Stimulated activated CD4-positive, alpha-beta T cell treated with anti-CD3 and anti-CD28 coated beads, Interleukin-15, amount 100 ng/mL, for 1 hour (primary cell): ENCODE results near the gene HSPA12A.

Source experiments
- DNase-seq, 2 donors: peaks; one replicate each; pipeline ENCODE4 v3.0.0-alpha.2; 2020; ENCODE audit warnings: low read depth in 1 of 2, low spot score in 1 of 2

Gene HSPA12A

DNA sequence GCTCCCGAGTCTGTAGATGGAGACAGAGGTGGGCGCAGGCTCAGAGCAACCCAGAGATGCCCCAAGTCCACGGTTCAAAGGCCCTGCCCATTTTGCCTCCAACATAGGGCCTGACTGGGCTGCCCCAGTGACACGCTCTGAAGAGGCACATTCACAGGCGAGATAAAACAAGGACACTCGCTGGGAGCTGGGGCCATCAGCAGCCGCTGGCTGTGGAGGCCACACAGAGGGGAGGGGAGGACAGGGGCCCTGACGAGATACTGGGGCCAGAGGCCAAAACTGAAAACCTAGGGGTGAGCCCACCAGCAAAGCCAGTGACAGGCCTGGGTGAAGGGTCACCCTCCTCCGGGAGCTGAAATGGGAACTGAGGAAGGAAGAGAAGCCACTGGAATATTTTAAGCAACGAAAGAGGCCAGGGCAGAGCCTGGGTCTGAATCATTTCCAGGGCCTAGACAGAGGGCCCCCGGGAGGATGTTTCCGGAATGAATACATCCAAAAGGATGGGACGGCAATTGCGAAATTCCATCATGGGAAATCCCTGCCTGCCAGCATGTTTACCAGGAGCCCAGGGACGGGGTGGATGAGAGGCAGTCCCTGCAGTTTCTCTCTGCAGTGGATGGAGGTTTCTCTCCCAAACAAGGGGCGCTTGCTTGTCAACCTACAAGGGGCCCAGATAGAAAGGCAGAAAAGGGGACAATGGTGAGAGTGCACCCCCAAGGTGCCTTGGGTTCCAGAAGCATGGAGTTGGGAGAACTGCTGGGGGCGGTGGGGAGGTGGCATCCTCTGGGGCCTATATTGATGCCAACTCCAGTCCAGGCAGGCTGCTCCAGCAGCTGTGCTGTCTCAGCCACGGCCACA, 29.0 kb upstream of the HSPA12A start:
- no peak for DNase-seq

DNA sequence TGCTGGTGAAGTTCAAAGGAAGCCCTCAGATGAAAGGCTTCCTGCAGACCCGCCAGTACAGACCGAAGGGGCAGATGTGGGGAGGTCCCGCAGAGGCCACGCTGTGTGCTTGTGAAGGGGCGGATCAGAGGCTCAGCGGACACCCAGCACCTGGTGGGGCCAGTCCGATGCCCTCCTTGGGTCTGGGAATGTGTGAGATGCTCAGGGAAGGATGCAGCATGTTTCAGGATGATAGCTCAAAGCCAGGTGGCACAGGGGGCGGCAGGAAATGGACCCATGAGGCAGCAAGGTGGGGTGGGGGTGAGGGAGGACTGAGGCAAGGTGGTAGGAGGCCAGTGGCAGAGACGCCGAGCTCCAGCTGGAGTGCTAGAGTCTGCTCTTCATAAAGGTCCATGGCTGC, 27.9 kb upstream of the HSPA12A start:
- DNase-seq = no peak

DNA sequence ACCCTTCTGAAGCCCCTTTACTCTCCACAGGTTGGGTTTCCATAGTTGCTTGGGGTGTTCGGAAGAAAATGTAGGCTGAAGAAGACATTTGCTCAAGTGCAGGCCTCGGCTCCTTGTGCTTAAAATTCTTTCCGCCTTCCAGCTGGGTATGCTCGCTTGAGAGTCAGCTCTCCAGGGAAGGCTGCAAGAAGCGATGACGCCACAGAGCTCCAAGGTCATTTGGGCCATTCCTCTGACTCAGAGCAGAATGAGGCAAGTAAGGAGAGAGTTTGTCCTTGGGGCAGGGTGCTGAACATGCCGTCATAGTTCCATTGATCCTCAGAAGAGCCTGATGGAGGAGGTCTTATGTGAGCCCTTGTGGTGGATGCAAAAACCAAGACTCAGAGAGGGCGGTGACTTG, 27.4 kb upstream of the HSPA12A start:
- no peak for DNase-seq

DNA sequence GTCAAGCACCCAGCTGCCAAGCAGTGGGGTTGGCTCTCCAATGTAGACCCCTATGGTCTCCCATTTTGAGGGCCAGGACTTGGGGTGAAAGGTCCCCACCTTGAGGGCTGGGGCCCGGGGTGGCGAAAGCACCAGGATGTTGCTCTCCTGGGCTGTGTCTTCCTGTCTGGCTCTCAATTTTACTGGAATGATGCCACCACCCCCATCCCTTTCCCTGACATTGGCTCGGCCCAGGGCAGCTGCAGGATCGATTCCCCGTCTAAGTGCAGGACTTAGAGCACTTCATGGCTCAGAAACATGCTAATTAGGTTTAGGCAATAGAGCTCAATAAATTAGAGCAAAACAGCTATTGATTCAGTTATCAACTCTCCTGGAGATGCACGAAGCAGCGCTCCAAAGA, 27.0 kb upstream of the HSPA12A start:
- DNase-seq = no peak

DNA sequence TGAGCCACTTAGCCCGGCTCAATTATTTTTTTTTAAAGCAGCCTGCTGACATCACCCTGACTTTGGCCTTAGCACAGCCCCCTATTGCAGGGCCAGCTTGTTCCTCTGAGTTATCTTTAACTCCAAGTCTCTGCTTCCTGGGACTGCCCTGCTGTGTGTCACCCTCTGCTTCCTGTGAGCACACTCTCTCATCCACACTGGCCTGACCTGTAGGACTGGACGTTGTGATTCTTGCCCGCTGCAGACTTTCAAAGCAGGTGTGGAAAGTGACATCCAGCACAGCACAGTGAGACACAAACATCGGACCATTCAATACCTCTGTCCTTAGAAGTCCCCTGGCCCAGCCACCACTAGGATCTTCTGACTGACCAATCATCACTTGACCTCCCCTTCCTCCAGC, 26.4 kb upstream of the HSPA12A start:
- no peak for DNase-seq

DNA sequence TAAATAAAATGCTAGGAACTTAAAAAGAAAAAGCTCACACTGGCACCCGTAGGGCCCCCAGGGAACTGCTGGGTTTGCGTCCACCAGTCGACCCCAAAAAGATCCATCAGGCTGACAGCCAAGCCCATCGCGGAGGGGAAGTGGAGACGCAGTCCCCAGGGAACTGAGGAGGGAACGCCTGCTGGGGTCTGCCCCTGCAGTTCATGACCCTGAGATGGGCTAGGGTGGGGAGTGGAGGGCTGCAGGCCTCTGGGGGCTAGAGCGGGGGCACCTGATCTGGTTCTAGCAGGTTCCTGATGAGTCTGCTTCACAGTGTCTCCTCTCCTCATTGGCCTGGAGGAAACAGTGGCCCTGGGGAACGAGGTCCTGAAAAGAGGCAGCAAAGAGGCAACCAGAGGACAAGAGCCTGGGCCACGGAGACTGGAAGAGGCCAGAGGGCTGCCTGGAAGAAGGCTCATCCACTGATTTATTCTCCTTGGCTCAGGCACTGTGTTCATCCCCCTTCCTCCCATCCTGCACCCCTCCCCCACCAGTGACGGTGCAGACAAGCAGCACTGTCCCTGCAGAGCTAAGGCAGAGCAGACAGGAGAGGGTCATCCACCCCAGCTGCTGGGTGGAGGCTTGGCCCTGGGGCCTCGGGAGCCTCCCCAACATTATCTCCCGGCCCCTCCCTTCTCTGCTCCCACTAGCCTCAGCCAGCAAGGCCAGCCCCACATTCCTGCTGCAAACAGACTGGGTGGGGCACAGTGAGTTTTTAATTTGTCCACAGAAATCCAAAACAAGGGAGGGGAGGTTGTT, 24.7 kb upstream of the HSPA12A start:
- no peak for DNase-seq

DNA sequence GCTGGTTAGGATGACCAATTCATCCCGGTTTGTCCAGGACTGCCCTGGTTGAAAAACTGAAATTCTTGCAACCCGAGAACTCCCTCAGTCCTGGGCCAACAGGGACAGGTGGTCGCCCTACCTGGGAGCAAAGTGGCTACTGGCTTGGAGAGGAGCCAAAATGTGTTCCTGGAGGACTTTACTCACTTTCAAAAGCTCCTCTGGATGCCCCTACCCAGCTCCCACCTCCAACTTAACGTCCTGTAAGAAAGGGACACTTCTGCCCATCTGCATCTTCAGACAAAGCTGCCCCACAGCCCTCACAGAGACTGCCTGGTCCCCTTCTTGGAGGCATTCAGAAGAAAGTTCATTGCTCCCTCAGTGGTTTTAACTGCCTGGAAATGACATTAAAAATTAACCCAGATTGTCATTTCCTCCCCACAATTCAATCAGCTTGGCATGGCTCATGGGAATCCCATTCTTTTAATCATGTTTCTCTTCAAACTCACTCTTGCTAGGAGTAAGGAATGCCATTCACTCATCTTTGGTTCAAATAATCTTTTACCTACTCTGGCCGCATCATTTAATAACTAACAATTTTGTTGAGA, 24.0 kb upstream of the HSPA12A start:
- DNase-seq = no peak

DNA sequence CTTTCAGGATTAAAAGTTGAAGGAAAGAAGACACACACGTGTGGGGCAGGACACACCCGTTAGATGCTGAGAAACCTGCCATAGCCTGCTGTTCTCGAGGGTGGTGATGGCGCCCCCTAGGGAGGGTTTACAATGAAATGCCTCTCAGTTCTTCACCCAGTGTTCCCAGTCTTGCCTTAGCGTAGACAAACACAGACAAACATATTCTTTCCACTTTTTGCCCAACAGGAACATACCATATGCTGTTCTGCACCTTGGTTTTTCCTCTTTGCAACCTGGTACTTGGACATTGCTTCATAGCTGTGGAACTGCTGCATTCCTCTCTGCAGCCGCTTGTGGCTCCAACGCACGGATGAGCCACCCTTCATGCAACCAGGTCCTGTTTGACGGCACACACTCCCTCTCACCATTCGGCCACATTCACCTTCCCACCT, 23.3 kb upstream of the HSPA12A start:
- no peak for DNase-seq

DNA sequence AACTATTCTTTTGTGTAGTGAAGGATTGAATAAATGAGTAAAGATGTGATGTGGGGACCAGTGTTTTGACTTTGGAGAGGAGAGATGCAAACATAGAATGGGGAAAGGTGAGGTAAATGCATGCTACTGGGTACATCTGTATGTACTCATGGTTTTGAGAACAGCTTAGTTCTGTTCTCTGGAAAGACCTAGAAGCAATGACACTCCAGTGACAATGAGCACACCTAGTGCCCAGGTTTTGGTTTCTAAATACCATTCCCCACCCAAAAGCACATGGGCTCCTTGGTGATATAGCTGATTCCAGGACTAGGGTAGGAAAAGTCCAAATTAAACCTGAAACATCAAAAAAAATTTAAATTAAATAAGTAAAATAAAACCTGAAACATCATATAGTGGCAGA, 22.6 kb upstream of the HSPA12A start:
- no peak for DNase-seq

DNA sequence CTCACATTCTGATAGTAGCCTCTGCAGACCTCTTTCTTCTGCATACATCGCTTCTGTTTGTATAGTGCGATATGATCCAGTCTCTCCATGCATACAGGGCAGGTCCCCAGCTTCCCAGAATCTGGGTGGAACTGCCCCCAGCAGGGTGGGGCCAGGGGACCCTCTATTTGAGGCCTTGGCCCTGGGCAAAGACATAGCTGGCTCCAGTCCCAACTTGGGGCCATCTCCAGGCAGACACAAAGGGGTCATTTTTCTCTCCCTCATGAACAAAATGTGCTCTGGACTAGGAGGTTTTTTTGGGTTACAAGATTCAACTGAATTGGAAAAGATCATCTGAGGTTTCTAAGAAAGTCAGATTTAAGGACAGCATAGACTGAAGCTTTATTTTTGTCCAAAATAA, 21.1 kb upstream of the HSPA12A start:
- DNase-seq = no peak

DNA sequence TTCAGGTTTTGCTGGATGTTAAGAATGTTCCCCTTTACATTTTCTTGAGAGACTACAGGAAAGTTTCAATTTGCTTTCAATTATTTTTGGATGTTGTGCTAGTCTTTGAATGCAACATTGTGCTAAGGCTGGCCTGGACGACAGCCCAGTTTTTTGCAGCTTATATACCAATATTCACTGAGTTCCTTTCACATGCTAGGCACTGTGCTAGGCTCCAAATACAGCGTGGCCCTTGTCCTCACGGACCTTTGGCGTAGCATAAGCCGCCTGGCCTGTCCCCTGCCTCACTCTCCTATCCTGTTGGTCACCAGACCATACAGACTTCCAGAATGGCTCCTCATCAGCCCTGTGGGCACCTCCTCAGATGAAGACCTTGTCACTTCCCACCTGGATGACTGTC, 19.5 kb upstream of the HSPA12A start:
- no peak for DNase-seq

DNA sequence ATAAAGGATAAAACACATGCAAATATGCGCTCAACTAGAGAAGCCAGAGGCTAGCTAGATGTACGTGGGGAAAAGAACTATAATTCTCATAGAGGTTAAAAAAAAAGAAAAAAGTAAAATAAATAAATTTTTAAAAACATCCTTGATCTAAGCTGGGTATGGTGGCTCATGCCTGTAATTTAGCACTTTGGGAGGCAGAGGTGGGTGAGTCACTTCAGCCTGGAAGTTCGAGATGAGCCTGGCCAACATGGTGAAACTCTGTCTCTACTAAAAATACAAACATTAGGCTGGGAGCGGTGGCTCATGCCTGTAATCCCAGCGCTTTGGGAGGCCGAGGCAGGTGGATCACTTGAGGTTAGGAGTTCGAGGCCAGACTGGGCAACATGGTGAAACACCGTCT, 18.6 kb upstream of the HSPA12A start:
- DNase-seq = no peak

DNA sequence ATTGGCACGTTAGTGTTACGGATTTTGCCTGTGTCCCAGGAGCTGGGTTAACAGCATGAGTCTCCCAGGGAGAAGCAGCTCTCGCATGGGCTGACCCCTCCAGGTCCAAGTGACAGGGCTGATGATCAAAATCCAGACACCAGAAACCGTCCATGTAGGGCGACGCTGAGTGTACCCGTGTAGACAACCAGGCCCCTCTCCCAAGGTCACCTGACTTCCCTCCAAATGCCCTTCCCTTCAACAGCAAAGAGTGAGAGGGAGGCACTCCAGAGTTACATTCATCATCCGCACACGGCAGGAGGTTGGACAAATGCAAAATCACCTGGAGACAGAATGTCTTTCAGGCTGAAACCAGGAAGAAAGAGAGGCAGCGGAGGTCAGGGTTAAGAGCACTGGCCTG, 14.9 kb upstream of the HSPA12A start:
- DNase-seq = no peak

DNA sequence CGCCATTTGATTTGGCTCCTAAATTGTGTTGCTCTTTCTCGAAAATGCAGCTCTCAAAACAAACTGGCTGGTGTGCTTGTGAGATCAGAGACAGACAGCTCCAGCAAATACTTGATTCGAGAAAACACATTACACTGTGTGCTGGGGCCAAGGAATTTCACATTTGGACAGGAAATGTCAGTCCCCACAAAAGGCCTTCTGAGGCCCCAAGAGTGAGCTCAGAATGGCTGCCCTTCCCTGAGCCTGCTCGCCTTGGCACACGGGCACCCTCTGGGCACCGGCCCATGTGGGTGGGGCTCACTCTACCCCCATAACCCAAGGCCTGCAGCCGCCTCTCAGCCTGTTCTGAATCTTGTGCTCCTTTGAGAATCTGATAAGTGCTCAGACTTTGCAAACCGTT, 13.9 kb upstream of the HSPA12A start:
- no peak for DNase-seq

DNA sequence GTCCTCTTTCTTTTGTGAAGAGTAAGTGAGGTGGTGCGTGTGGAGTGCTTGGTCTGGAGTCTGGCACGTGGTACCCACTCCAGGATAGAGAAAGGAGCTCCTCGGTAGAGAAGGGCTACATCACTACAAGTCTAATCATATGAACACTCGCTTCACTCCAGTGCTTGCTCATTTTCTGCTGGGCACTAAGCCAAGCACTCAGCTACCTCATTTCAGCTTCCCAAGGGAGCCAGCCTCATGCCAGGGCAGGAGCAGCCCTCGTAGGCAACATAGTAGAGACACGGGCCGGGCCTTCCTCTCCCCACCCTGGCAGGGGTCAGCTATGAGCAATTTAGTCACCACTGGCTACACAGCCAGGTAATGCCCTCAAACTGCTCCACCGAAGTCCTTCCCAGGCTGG, 11.4 kb upstream of the HSPA12A start:
- no peak for DNase-seq

DNA sequence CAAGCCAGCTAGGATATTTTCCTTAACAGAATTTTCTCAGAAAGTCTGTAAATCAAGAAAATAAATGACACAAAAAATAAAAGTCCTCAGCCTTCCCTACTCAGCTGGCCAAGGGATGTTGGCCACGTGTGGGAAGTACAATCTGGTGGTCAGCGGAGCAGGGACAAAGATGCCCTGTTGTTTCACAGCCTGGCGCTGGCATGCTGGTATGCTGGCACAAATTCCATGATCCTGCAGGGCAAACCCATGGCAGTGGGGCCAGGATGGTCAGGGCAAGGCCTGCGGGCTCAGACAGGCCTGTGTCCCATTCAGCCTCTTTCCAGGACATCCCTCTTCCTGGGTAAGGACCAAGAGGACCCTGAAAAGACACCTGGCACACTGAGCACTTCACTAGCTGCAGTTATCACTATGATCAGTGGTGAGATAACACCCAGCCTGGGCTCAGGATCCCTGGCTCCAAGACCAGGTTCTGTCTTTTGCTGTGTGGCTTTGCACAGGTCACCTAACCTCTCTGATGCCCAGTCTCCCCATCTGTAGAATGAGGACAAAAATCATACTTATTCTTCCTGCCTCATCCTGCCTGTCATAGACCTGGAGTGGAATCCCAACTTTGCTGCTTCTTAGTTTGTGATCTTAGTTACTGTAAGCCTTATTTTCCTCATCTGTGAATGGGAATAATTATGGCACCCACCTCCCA, 10.8 kb upstream of the HSPA12A start:
- DNase-seq = no peak

DNA sequence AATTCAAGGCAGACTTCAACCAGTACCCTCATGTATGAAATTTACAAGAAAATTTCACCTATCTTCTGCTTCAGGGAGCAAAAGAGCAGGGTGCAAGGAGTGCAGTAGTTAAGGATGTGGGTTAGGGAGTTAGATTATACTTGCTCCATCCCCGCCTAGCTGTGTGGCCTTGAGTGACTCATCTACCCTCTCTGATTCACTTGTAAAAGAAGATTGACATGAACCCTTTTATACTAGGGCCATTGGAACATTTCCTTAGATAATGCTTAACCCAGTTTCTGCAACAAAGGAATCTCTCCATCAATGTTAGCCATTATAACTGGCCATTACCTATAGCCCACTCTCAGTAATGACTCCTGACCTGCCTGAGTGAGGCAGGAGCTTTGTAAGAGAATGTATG, 10.2 kb upstream of the HSPA12A start:
- DNase-seq = no peak

DNA sequence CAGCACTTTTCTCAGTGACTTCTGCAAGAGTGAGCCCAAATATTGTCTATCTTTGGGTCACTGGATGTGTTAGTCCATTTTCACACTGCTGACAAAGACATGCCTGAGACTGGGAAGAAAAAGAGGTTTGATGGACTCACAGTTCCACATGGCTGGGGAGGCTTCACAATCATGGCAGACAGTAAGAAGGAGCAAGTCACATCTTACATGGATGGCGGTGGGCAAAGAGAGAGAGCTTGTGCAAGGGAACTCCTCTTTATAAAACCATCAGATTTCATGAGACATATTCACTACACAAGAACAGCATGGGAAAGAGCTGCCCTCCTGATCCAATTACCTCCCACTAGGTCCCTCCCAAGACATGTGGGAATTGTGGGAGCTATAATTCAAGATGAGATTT, 6.1 kb upstream of the HSPA12A start:
- DNase-seq = no peak

DNA sequence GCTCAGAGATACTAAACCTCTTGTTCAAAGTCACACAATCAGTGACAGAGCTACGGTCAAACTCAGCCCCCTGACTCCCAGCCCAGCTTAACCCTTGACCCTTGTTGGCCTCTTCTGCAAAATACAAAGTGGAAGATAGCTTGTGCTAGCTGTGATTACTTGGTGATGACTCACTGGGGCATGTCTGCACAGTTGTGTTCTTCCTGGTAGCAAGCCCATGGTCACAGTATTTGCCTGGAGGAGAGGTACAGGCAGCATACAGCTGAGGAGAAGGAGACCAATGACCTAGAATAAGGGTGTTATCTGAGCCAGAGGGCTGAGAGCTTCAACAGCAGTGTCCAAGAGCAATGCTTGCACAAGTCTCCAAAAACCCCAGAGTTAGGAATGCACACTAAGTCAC, 5.7 kb upstream of the HSPA12A start:
- DNase-seq = no peak

DNA sequence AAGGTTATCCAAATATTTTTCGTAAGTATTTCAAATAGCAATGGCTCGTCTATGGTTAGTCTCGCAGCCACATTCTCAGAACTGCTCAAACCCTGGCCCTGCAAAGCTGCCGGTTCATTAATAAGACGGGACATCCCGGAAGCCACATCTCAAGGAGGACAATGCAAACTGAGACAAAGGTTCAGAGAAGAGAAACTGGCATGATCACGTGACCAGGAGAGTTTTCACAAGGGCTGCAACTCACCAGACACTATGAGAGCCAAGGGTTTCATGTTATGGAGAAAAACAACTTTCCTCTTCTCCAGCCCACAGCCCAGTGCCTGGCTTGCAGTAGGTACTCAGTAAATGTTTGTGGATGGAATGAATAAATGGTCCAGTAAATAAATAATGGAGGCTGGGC, 5.0 kb upstream of the HSPA12A start:
- DNase-seq = no peak

DNA sequence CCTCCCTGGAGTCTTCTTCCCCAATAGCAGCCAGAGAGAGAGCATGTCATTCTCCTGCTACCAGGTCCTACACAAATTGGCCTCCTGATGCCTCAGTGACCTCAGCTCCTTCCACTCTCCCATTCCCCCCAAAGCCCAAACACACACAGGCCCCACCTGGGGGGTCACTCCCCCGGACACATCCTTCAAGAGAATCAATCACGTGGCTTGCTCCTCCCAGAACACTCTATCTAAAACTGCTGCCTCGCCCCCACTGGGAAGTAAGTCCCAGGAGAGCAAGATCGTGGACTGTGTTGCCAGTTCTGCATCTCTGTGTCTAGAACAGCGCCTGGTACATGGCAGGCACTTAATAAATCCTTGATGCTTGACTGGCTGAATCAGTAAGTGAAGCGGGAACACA, 2.5 kb upstream of the HSPA12A start:
- DNase-seq = no peak
